CD4-positive, alpha-beta T cell treated with Interleukin-6 at 100 ng/mL for 8 hours (primary cell): Measurements from ENCODE around the gene ATXN1.
"Not testable (repeated sequence)": the region's sequence is repeated elsewhere in the genome, so short reads cannot be mapped to it uniquely, and the experiment has no call there.

Source experiments
- DNase-seq: peaks from one replicate; pipeline ENCODE4 v3.0.0-alpha.2; 2020; ENCODE audit warnings: mixed read lengths, low spot score

Gene ATXN1

GRCh38 chr6:16644540-16645250 lies 116.6 kb downstream of the ATXN1 start:
- DNase-seq, result no peak

GRCh38 chr6:16639684-16640480 lies 121.4 kb downstream of the ATXN1 start:
- DNase-seq, result no peak

DNA sequence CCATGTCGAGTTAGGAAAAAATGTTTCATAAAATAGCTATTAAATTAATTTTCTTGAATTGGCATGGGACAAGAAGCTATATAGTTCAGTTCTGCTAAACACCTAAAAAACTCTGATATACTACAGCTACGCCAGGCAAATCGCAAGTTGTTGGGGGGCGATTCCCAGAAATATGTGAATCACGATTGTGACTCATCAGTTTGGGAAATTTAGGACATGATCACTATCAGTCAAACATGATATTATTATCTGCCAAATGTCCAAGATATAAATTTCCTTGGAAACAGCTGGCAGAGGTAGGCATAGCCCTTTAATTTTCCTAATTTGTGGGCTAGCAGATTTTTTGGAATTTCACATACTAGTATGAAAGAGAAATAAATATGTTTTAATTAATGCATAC lies 123.6 kb downstream of the ATXN1 start:
- no peak for DNase-seq

DNA sequence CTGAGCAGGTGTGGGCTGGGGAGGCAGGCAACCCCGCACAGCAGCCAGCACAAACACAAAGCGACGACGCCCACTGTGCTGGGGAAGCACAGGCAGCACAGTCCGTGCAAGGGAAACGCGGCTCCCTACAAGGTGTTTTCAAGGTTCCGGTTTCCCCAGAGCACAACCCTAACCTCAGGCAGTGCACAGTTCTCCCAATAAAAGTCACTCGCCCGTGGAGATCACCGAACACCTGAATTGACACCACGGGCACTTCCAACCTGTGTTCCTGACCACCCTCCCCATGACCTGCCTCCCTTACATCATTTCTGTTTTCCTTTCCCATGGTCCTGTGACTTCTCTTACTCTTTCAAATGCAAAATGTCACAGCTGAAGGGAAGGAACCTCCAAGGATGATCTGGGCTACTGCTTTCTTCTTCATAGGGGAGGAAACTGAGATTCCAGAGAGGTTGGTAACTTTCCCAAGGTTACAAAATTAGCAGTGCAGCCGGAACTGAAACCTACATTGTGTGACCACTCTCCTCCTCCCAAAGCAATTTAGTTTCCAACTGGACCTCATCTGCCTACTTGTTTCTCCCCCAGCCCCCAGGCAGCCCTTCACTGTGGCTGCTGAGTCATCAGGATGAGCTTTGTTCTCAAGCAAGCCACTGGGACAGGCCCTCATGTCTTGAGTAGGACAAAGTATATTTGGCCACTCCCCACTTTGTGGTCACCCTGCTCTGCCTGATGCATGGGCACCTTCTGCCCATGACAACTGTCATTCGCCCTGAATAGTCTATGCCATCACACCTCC lies 125.3 kb downstream of the ATXN1 start:
- no peak for DNase-seq

DNA sequence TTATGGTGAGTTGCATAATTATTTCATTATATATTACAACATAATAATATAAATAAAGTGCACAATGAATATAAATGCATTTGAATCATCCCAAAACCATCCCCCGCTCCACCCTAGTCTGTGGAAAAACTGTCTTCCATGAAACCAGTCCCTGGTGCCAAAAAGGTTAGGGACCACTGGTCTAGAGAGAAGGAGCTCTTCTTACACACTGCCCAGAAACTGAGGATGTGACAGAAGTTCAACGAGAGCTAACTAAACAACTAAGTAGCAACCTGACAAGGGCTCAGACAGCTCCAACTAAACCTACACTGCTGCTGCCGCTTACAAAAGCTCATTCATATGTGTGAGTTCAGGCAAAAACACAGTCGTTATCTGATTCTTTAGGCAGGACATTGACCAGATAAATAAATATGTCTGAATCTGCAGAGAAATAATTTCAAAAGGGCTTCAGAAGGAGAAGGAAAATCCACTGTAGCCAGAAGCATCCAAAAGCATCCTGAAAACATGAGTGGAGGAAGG lies 125.9 kb downstream of the ATXN1 start:
- no peak for DNase-seq

DNA sequence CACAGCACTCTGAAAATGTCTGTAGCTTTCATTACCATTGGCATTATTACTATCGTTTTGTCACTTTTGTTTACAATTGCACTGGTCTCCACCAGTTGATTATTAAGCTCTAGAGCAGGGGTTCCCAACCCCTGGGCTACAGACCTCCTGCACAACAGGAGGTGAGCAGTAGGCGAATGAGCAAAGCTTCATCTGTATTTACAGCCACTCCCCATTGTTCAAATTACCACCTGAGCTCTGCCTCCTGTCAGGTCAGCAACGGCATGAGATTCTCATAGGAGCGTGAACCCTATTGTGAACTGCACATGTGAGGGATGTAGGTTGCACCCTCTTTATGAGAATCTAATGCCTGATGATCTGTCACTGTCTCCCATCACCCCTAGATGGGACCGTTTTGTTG lies 126.4 kb downstream of the ATXN1 start:
- DNase-seq, result no peak

GRCh38 chr6:16633961-16634360 lies 127.3 kb downstream of the ATXN1 start:
- DNase-seq, result no peak

DNA sequence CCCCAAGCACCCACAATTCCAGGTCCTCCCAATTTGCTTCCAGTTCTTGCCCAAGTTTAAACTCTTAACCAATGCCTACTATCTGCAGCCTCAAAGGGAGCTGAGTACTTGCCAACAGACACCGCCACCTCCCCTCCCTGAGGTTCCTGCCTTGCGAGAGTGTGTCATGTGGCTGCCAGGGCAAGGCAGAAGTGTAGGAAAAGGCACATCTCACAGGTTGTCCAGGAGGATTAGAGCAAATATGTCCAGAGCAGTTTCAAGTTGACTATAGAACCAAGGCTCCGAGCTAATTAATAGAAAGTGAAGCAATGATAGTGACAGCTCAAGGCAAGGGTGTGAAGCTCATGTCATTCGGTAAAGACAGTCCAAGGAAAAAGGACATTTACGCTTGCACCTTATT lies 127.8 kb downstream of the ATXN1 start:
- DNase-seq, result no peak

GRCh38 chr6:16632101-16632500 lies 129.2 kb downstream of the ATXN1 start:
- no peak for DNase-seq

GRCh38 chr6:16630026-16630643 lies 131.1 kb downstream of the ATXN1 start:
- DNase-seq, result no peak

DNA sequence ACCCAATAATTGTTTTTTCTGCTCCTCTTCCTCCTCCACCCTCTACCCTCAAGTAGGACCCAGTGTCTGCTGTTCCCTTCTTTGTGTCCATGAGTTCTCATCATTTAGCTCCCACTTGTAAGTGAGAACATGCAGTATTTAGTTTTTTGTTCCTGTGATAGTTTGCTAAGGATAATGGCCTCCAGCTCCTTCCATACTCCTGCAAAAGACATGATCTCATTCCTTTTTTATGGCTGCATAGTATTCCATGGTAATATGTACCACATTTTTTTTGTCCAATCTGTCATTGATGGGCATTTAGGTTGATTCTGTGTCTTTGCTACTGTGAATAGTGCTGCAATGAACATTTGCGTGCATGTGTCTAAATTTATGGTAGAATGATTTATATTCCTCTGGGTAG lies 132.7 kb downstream of the ATXN1 start:
- not testable (repeated sequence) for DNase-seq

DNA sequence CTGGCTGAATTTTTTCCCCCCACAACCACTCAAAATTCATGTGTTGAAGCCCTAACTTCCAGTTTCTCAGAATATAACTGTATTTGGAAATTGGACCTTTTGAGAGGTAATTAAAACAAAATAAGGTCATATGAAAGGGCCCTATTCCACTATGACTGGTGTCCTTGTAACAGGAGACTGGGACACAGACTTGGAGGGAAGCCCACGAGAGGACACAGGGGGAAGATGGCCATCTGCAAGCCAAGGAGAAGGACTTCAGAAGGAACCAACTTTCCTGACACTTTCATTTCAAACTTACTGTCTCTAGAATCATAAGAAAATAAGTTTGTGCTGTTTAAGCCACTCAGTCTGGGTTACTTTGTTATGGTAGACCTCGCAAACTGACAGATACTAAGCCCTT lies 134.6 kb downstream of the ATXN1 start:
- no peak for DNase-seq

- no peak for DNase-seq
Measured at GRCh38 chr6:16625291-16626265, 135.7 kb downstream of the ATXN1 start.

DNA sequence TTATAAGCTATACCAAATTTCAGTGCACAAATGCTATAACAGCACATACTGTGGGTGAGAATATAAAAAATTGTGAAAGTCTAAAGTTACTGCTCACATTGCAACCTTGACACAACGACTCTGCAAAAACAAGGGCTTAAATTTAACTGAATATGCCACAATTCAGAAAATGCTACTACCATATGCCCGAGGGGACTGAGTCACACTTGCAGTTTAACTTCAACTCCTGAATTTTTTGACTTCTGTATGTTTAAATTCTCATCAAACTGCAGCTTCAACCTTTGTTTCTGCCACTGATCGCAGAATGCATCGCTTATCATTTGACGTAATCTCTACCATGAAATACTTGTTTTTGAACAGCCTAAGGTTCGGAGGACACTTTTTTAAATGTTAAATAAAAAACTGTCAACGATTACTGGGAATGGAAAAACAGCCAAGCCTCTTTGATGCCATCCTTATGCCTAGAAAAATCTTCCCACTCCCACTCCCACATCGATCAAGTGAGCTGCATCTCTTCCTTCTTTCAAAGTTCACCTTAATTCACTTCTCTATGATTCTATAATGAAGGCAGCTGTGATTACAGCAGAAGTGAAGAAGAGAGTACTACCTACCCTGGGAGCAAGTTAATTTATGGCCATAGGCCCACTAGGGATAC lies 136.5 kb downstream of the ATXN1 start:
- no peak for DNase-seq

DNA sequence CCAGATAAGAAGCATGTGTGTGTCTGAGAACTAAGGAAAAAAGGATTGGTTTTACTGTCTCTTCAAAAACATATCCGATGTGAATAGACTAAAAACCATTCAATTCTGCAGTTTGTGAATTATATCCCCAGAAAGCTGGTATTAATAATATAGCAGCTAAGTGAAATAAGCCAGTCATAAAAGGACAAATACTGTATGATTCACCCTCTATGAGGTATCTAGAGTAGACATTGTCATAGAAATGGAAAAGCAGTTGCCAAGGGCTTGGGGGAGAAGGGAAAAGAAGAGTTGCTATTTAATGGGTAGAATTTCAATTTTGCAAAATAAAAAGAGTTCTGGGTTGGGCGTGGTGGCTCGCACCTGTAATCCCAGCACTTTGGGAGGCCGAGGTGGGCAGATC lies 137.5 kb downstream of the ATXN1 start:
- no peak for DNase-seq

- no peak for DNase-seq
Measured at GRCh38 chr6:16623029-16623653, 138.1 kb downstream of the ATXN1 start.

DNA sequence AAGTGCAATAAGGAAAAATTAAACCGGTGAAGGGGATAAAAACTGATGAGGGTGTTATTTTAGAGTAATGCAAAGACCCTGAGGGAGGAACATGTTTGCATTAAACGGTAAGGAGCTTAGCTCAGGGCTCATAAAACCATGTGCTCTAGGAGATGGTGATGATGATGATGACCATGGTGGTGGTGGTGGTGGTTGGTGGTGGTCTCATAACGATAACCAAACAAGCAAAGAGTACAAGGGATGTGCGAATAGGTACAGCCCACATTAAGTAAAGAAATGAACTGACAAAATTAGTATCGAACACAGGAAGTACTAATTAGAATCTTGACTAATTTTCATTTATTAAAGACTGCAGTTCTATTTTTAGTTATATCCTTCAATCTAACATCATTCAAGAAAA lies 139.1 kb downstream of the ATXN1 start:
- no peak for DNase-seq

- DNase-seq, result no peak
Measured at GRCh38 chr6:16621002-16621401, 140.3 kb downstream of the ATXN1 start.

GRCh38 chr6:16619777-16620176 lies 141.5 kb downstream of the ATXN1 start:
- no peak for DNase-seq

DNA sequence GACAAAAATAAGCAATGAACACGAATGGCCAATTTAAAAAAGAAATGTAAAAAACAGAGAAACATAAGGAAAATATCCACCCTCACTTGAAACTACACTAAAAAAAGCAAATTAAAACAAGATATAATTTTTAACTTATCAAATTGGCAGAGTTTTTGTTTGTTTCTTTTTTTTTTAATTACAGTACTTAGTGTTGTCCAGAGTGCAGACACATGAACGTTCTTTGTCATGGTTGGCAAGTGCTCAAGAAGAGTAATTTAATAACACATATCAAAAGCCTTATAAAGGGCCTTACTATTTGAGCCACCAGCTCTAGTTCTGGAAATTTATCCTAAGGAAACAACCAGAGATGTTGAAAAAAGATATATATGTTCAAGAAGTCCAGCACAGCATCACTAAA lies 142.3 kb downstream of the ATXN1 start:
- DNase-seq, result no peak
